Left ventricle myocardium superior (tissue), 1 donor: ENCODE measurements around the gene NXPE1. TPM values are rescaled to one million over a fixed set of nuclear protein-coding genes. Genes with fewer than 3 reads are reported as not detected.

ENCODE experiments used
- total RNA-seq: library from RNA; stranded (reverse); fragmentation: NEBNext Ultra II Directional; extraction: Animal tissue kit (Norgen Biotek cat#: 25700); gene quantifications from one replicate; pipeline ENCODE4 v1.2.1, GENCODE V29; 2021
- donor health status: DM: no; HTN: yes; CAD: no; lungs with severe emphysema.

Gene NXPE1
- total RNA-seq, 1 donor from 2014 or later = not detected

Other genes starting within 250 kb of the NXPE1 start
- 9.4 TPM for gene C11orf71, start 159.4 kb downstream of the NXPE1 start, total RNA-seq
- 20.4 TPM for gene RBM7, start 159.2 kb downstream of the NXPE1 start, total RNA-seq
- gene REXO2, start 120.4 kb downstream of the NXPE1 start, total RNA-seq = 161 TPM
- gene NXPE4, start 35.9 kb upstream of the NXPE1 start, total RNA-seq = not detected
- 0.12 TPM for gene NXPE2, start 118.6 kb upstream of the NXPE1 start, total RNA-seq